ENCODE data around the gene MALSU1.

- no peak for TF ChIP-seq CTCF (IDR thresholded peaks at IDR 0.05; ENCODE audit: low read depth, low read length, poor library complexity, severe bottlenecking)
- TF ChIP-seq EZH2phosphoT487 (IDR thresholded peaks at IDR 0.05; ENCODE audit: borderline replicate concordance, low read length) = no peak
These were observed 59.1 kb downstream of the MALSU1 start for GRCh38 chr7:23358152-23358674.

Measured in DOHH2 (cell line).